GM19351 (cell line): ENCODE results near the gene DNAJC25.
"Not testable (repeated sequence)": the region's sequence is repeated elsewhere in the genome, so short reads cannot be mapped to it uniquely, and the experiment has no call there.

Experiments used
- ATAC-seq: cut with Tn5 transposase; IDR thresholded peaks from one replicate; pipeline ENCODE4 v1.9.1; 2021; ENCODE audit warnings: mild to moderate bottlenecking, moderate library complexity; ENCODE audit not compliant: unreplicated experiment

DNAJC25 gene

GRCh38 chr9:111663301-111663823 lies 32.2 kb downstream of the DNAJC25 start:
- ATAC-seq = no peak

GRCh38 chr9:111668026-111668573 lies 37.0 kb downstream of the DNAJC25 start:
- ATAC-seq = no peak

- not testable (repeated sequence) for ATAC-seq
Measured at GRCh38 chr9:111668601-111669000, 37.5 kb downstream of the DNAJC25 start.

GRCh38 chr9:111674319-111674718 lies 43.2 kb downstream of the DNAJC25 start:
- ATAC-seq = no peak

- no peak for ATAC-seq
Measured at GRCh38 chr9:111676116-111676515, 45.0 kb downstream of the DNAJC25 start.

GRCh38 chr9:111678293-111678692 lies 47.2 kb downstream of the DNAJC25 start:
- no peak for ATAC-seq

- no peak for ATAC-seq
Measured at GRCh38 chr9:111679199-111679598, 48.1 kb downstream of the DNAJC25 start.

GRCh38 chr9:111683392-111683791 lies 52.3 kb downstream of the DNAJC25 start:
- no peak for ATAC-seq

GRCh38 chr9:111691672-111692329 lies 60.7 kb downstream of the DNAJC25 start:
- no peak for ATAC-seq

- no peak for ATAC-seq
Measured at GRCh38 chr9:111696796-111697195, 65.7 kb downstream of the DNAJC25 start.

- ATAC-seq = no peak
Measured at GRCh38 chr9:111700776-111701175, 69.6 kb downstream of the DNAJC25 start.
